ENCODE data around the gene ESD. TPM values are rescaled to one million over a fixed set of nuclear protein-coding genes. Genes with fewer than 3 reads are reported as not detected.

ESD gene
- total and polyA plus RNA-seq, 4 donors = 78.9 to 167 (median 99.1) TPM

- Histone ChIP-seq H3K9ac (ENCODE audit: insufficient read depth in 1 of 2, low read length in 2 of 2) (no peak overlapping the region), H3K9me3 (ENCODE audit: control insufficient read depth in 4 of 4, insufficient read depth in 3 of 4, low read length in 3 of 4) (no peaks in the 10 kb centered on the region), H3K27ac (ENCODE audit: low read depth in 1 of 2, low read length in 1 of 2) (no peak overlapping the region), H3K4me1 (ENCODE audit: control insufficient read depth in 5 of 5, insufficient read depth in 5 of 5, low read length in 5 of 5) (peaks cover 0 to 1% (median 0%) of the 10 kb centered on the region in 5 donors), H3K27me3 (ENCODE audit: control insufficient read depth in 3 of 3, insufficient read depth in 3 of 3, low read length in 2 of 3) (no peaks in the 10 kb centered on the region), H3K36me3 (ENCODE audit: control insufficient read depth in 4 of 4, insufficient read depth in 4 of 4, low read length in 4 of 4) (peaks cover 0 to 9% (median 6%) of the 10 kb centered on the region in 4 donors), H3K4me3 (no peak overlapping the region)
- no peak for DNase-seq
- TF ChIP-seq CTCF (IDR thresholded peaks at IDR 0.05; ENCODE audit: control extremely low read depth, extremely low read depth) = no peak
- ATAC-seq (ENCODE audit: insufficient read depth, low FRiP score) = no peak
Observed at GRCh38 chr13:46754812-46755211, 42.1 kb downstream of the ESD start.

- Histone ChIP-seq H3K9ac (ENCODE audit: insufficient read depth in 1 of 2, low read length in 2 of 2) (no peak overlapping the region), H3K27me3 (ENCODE audit: control insufficient read depth in 3 of 3, insufficient read depth in 3 of 3, low read length in 2 of 3) (no peaks in the 10 kb centered on the region), H3K27ac (ENCODE audit: low read depth in 1 of 2, low read length in 1 of 2) (no peak overlapping the region), H3K9me3 (ENCODE audit: control insufficient read depth in 4 of 4, insufficient read depth in 3 of 4, low read length in 3 of 4) (no peaks in the 10 kb centered on the region), H3K36me3 (ENCODE audit: control insufficient read depth in 4 of 4, insufficient read depth in 4 of 4, low read length in 4 of 4) (peaks cover 0 to 11% (median 8%) of the 10 kb centered on the region in 4 donors), H3K4me1 (ENCODE audit: control insufficient read depth in 5 of 5, insufficient read depth in 5 of 5, low read length in 5 of 5) (peaks cover 0 to 1% (median 0%) of the 10 kb centered on the region in 5 donors), H3K4me3 (no peak overlapping the region)
- no peak for TF ChIP-seq CTCF (IDR thresholded peaks at IDR 0.05; ENCODE audit: control extremely low read depth, extremely low read depth)
- WGBS, 2 donors = 86 to 90% methylated on average over 6 of the region's 6 CpGs
- DNase-seq = no peak
- ATAC-seq (ENCODE audit: insufficient read depth, low FRiP score) = no peak
Observed at GRCh38 chr13:46753917-46754316, 43.0 kb downstream of the ESD start.

DNA sequence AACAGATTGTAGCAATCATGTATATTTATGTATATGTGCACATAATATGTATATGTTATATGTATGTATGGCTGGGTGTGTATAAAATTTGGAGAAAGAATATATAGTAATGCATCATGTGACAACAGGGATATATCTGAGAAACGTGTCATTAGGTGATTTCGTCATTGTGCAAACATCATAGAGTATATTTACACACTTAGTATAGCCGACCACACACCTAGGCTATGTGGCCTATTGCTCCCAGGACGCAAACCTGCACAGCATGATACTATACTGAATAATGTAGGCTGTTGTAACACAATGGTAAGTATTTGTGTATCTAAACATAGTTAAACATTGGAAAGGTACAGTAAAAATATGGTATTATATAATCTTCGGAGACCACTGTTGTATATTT lies 43.8 kb downstream of the ESD start:
- Histone ChIP-seq H3K27me3 (ENCODE audit: control insufficient read depth in 3 of 3, insufficient read depth in 3 of 3, low read length in 2 of 3) (no peaks in the 10 kb centered on the region), H3K4me3 (no peak overlapping the region), H3K9me3 (ENCODE audit: control insufficient read depth in 4 of 4, insufficient read depth in 3 of 4, low read length in 3 of 4) (no peaks in the 10 kb centered on the region), H3K9ac (ENCODE audit: insufficient read depth in 1 of 2, low read length in 2 of 2) (no peak overlapping the region), H3K27ac (ENCODE audit: low read depth in 1 of 2, low read length in 1 of 2) (no peak overlapping the region), H3K4me1 (ENCODE audit: control insufficient read depth in 5 of 5, insufficient read depth in 5 of 5, low read length in 5 of 5) (peaks cover 0 to 1% (median 0%) of the 10 kb centered on the region in 5 donors), H3K36me3 (ENCODE audit: control insufficient read depth in 4 of 4, insufficient read depth in 4 of 4, low read length in 4 of 4) (peaks cover 2 to 12% (median 11%) of the 10 kb centered on the region in 4 donors)
- WGBS, 2 donors = 71% methylated on average over 5 of the region's 5 CpGs
- ATAC-seq (ENCODE audit: insufficient read depth, low FRiP score) (no peak), DNase-seq (no peak)
- TF ChIP-seq CTCF (IDR thresholded peaks at IDR 0.05; ENCODE audit: control extremely low read depth, extremely low read depth) = no peak

All from lung (tissue), 12 donors.